ENCODE measurements around the gene PCDH8. TPM values are rescaled to one million over a fixed set of nuclear protein-coding genes. Genes with fewer than 3 reads are reported as not detected.

The PCDH8 gene
- total and polyA plus RNA-seq, 10 of the 15 experiments (the other 5 are each of a cell fraction or from before 2014, with no cell fraction given): 0.03 to 0.86 (median 0.45) TPM; not detected in 1

GRCh38 chr13:52887165-52887564 lies 38.7 kb upstream of the PCDH8 start:
- ChIA-PET CTCF (interaction anchor here (1.0 kb wide), 1 partner anchor 81 kb away, joined by 3 read pairs; no protein-coding TSS in a partner anchor), POLR2A (no interaction called here), SMC1A (ENCODE audit: uncharacterized antibody, unreplicated experiment) (no interaction called here), RAD21 (ENCODE audit: unreplicated experiment) (no interaction called here)
- Histone ChIP-seq H3K4me3 (no peak overlapping the region), H3K36me3 (ENCODE audit: control insufficient read depth in 2 of 2, insufficient read depth in 2 of 2, low read length in 1 of 2) (no peaks in the 10 kb centered on the region), H3K9me3 (replicated peaks; ENCODE audit: control insufficient read depth, insufficient read depth, low read length) (no peaks in the 10 kb centered on the region), H4K20me1 (ENCODE audit: control insufficient read depth, insufficient read depth) (no peaks in the 10 kb centered on the region), H3K27ac (ENCODE audit: control insufficient read depth, insufficient read depth) (no peak overlapping the region), H3K79me2 (ENCODE audit: control insufficient read depth, insufficient read depth, low read length) (no peaks in the 10 kb centered on the region), H3K4me1 (ENCODE audit: control insufficient read depth, insufficient read depth, low read length) (no peaks in the 10 kb centered on the region), H3K9ac (ENCODE audit: control insufficient read depth, insufficient read depth, low read length) (no peak overlapping the region), H3K27me3 (replicated peaks in 1 of 2; ENCODE audit: control insufficient read depth in 2 of 2, insufficient read depth in 2 of 2, low read length in 1 of 2) (no peaks in the 10 kb centered on the region), H3K4me2 (ENCODE audit: control insufficient read depth, insufficient read depth) (no peak overlapping the region), H2AFZ (ENCODE audit: control insufficient read depth, low read depth, low read length) (no peak overlapping the region)
- in situ Hi-C loops (cut with MboI) (no loop called here), intact Hi-C loops (cut with micrococcal nuclease; ENCODE audit: unreplicated experiment) (no loop called here)
- no peak for ATAC-seq
- no peak for FAIRE-seq
- DNase-seq (ENCODE audit: low read depth, low spot score): no peak
- BruUV-seq (replicated peaks): no TSS peak
- TF ChIP-seq PAX5 (IDR thresholded peaks at IDR 0.05; ENCODE audit: borderline replicate concordance, low read depth, low read length) (no peak), KLF5 (IDR thresholded peaks at IDR 0.05; ENCODE audit: partially characterized antibody) (no peak), ETV6 (conservative IDR thresholded peaks at IDR 0.05 in 1 of 2, IDR thresholded peaks at IDR 0.05 in 1 of 2; ENCODE audit: borderline replicate concordance in 1 of 2, low read depth in 1 of 2) (no peak), NFYB (IDR thresholded peaks at IDR 0.05; ENCODE audit: insufficient read depth, low read depth, low read length) (no peak), RBBP5 (conservative IDR thresholded peaks at IDR 0.05) (no peak), MTA3 (IDR thresholded peaks at IDR 0.05; ENCODE audit: borderline replicate concordance, low read length) (no peak), ZNF622 (IDR thresholded peaks at IDR 0.05) (no peak), SRF (IDR thresholded peaks at IDR 0.05; ENCODE audit: low read depth in 2 of 2, low read length in 2 of 2) (no peak), CEBPB (IDR thresholded peaks at IDR 0.05; ENCODE audit: borderline replicate concordance in 1 of 2, low read depth in 2 of 2, low read length in 2 of 2) (no peak), EZH2 (IDR thresholded peaks at IDR 0.05; ENCODE audit: borderline replicate concordance, control insufficient read depth, low read depth, low read length) (no peak), STAT1 (conservative IDR thresholded peaks at IDR 0.05) (no peak), BMI1 (IDR thresholded peaks at IDR 0.05; ENCODE audit: borderline replicate concordance) (no peak), RAD21 (IDR thresholded peaks at IDR 0.05; ENCODE audit: insufficient read depth, low read depth, low read length) (no peak), MTA2 (IDR thresholded peaks at IDR 0.05; ENCODE audit: low read depth) (no peak), YY1 (IDR thresholded peaks at IDR 0.05; ENCODE audit: low read depth, low read length) (no peak), CBFB (IDR thresholded peaks at IDR 0.05; ENCODE audit: low read depth) (no peak), PML (IDR thresholded peaks at IDR 0.05; ENCODE audit: low read length) (no peak), CUX1 (IDR thresholded peaks at IDR 0.05; ENCODE audit: insufficient replicate concordance, low read depth, low read length) (no peak), EED (IDR thresholded peaks at IDR 0.05; ENCODE audit: low read depth) (no peak)
- TF ChIP-seq, protein P1, sequence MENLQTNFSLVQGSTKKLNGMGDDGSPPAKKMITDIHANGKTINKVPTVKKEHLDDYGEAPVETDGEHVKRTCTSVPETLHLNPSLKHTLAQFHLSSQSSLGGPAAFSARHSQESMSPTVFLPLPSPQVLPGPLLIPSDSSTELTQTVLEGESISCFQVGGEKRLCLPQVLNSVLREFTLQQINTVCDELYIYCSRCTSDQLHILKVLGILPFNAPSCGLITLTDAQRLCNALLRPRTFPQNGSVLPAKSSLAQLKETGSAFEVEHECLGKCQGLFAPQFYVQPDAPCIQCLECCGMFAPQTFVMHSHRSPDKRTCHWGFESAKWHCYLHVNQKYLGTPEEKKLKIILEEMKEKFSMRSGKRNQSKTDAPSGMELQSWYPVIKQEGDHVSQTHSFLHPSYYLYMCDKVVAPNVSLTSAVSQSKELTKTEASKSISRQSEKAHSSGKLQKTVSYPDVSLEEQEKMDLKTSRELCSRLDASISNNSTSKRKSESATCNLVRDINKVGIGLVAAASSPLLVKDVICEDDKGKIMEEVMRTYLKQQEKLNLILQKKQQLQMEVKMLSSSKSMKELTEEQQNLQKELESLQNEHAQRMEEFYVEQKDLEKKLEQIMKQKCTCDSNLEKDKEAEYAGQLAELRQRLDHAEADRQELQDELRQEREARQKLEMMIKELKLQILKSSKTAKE (IDR thresholded peaks at IDR 0.05; ENCODE audit: low read depth, poor library complexity, severe bottlenecking): no peak
- WGBS (ENCODE audit: insufficient coverage, insufficient replicate concordance, low lambda C conversion rate, missing lambda C conversion rate): 0% methylated on average over 1 of the region's 1 CpG

All from GM12878 (cell line).